ENCODE data around the gene NCOA6.

The NCOA6 gene

DNA sequence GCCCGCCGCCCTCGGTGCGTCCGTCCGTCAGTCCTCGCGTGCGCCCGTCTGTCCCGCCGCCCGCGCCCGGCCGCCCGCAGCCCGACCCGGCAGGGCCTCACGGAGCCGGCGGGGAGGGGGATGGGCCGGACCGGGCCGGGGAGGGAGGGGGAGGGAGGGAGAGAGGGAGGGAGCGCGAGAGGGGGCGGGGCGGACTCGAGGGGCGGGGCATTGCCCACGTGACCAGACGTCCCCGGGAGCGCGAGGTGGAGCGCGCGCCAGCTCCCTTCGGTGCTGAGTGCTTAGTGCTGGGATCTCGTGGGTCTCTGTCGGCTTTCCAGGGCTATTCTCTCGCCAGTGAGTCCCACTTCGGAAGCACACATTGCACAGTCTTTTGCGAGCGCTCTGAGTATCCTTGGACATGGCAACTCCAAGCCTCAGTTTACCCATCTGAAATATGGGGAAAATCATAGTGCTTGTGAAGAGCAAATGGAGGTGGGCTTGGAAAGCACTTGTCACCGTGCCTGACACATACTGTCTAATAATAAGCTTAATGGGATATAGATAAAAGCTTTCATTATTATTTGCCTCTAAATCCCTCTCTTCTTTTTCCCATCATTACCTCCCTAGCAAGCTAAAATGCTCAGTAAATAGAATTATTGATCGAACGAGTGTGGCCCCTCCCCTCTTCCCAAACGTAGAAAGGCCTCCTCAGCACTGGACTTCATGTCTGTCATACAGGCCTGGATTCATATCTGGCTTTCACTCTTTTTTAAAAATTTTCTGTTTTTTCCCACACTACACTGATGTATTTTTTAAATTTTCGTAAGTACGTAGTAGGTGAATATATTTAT lies at the start of gene NCOA6:
NCOA6 (minus strand) TSS at position 122 of the 833 bp plus-strand sequence. CDS start 43,296 bp downstream, outside the sequence.
- TF ChIP-seq, protein P1, sequence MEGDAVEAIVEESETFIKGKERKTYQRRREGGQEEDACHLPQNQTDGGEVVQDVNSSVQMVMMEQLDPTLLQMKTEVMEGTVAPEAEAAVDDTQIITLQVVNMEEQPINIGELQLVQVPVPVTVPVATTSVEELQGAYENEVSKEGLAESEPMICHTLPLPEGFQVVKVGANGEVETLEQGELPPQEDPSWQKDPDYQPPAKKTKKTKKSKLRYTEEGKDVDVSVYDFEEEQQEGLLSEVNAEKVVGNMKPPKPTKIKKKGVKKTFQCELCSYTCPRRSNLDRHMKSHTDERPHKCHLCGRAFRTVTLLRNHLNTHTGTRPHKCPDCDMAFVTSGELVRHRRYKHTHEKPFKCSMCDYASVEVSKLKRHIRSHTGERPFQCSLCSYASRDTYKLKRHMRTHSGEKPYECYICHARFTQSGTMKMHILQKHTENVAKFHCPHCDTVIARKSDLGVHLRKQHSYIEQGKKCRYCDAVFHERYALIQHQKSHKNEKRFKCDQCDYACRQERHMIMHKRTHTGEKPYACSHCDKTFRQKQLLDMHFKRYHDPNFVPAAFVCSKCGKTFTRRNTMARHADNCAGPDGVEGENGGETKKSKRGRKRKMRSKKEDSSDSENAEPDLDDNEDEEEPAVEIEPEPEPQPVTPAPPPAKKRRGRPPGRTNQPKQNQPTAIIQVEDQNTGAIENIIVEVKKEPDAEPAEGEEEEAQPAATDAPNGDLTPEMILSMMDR (IDR thresholded peaks at IDR 0.05; ENCODE audit: borderline replicate concordance, insufficient read depth, low read depth, low read length), result no peak
- H3K4me3 ChIP-seq (ENCODE audit: low read depth, low read length), result peak within 1 kb of the TSS; percentile 44

DNA sequence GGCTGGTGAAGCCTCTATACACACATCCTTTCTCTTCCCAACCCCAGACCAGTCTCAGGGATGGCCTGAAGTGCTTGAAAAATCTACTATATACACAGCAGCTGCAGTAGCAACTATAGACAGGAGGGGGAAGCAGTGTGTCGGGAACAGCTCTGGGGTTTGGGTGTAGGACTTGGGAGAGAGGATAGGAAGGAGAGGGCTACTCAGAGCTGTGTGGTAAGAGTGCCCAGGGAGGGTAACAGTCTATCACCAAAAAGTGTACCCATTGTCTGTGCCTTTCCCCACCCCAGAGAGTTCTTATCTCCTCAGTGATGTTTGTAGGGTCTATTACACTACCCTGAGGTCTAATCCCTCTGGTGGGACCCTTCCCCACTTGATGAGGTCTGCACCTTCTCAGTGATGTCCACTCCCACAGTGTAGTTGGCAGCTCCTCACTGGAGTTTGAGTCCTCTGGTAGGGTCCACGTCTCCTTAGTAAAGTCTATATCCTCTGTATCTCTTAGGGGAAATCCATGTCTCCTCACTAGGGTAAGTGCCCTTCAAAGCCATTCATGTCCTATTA lies 48.7 kb upstream of the NCOA6 start:
- TF ChIP-seq, protein P1 (IDR thresholded peaks at IDR 0.05; ENCODE audit: borderline replicate concordance, insufficient read depth, low read depth, low read length), result peak; percentile 79
- H3K4me3 ChIP-seq (ENCODE audit: low read depth, low read length), result no peak overlapping the region

DNA sequence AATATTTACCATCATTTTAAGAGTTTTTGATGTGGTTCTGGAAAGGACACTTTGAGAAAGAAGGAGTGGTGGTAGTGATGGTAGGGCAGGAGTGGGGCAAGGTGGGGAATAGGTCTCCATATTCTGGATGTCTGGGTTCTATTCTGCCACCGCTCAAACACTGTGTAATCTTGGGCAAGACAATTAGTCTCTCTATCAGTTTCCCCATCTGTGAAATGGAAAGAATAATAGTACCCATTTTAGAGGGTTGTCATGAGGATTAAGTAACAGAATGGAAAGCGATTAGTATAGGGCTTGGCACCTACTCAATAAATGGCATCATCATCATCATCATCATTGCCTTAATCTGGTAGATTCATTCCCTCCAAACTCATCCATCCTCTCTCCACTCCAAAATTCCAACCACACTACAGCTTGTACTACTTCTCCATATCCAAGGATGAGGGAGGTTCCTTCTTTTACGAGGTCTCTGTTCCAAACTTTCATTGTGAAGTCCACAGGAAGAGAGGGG lies 48.2 kb upstream of the NCOA6 start:
- no peak overlapping the region for H3K4me3 ChIP-seq (ENCODE audit: low read depth, low read length)
- TF ChIP-seq, protein P1 (IDR thresholded peaks at IDR 0.05; ENCODE audit: borderline replicate concordance, insufficient read depth, low read depth, low read length), result no peak

DNA sequence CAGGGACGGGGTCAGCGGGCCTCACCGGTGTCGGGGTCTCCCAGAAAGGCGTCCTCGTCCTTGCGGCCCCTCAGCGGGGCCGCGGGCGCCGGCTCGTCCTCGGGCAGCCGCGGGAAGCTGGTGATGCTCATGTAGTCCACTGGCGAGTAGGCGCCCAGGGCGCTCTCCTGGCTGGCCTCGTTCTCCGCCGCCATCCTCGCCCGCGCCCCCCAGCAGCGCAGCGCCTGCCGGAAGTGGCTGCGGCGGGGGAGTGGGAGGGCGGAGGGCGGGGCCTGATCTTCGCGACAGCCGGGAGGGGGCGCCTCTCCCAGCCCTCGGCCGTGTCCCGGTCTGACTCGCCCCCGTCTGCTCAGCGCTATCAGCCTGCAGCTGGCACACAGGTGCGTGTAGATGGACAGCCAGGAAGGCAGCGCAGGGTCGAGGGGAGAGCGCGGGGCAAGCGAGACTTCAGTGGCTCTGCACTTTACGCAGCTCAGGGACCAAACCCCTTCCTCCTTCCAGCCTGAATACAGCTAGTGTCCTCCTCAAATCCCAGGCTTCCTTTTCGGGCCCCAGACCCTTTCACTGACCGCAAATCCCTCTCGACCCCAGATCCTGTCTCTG lies 47.3 kb upstream of the NCOA6 start, which contains the start of gene GGT7:
GGT7 (minus strand) TSS at position 235 of the 603 bp plus-strand sequence; CDS start at position 194, 41 bp downstream.
- TF ChIP-seq, protein P1 (IDR thresholded peaks at IDR 0.05; ENCODE audit: borderline replicate concordance, insufficient read depth, low read depth, low read length), result peak; percentile 76
- H3K4me3 ChIP-seq (ENCODE audit: low read depth, low read length), result peak within 1 kb of the TSS; percentile 64

DNA sequence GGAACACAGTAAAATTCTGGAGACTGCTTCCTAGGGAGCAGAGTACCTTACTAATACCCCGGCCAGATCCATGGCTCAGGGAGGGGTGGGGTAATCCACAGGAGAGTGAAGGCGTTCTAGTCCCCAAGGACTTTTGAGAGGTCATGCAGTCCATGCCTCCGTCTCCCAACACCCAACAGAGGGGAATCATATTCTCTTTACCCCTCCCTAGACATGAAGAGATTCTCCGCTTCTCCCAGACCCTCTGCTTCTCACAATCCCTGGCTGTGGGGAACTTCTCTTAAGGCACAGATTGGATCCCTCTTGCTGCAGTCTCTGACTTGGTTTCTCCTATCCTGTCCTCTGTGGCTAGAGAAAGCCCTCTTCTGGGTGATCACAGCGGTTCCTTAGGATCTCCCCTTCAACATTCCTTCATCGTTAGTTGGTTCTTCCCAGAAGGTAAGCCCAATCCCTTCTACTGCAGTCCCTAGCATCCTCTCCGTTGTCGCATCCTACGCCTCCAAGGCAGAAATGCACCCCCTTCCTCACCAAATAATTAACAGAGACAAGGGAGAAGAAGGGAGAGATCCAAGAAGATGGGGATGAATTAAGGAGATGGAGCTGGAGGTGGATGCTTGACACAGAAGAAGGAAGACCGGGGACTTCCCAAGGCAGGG lies 46.6 kb upstream of the NCOA6 start:
- TF ChIP-seq, protein P1 (IDR thresholded peaks at IDR 0.05; ENCODE audit: borderline replicate concordance, insufficient read depth, low read depth, low read length), result no peak
- H3K4me3 ChIP-seq (ENCODE audit: low read depth, low read length), result peak overlapping the region; percentile 64

DNA sequence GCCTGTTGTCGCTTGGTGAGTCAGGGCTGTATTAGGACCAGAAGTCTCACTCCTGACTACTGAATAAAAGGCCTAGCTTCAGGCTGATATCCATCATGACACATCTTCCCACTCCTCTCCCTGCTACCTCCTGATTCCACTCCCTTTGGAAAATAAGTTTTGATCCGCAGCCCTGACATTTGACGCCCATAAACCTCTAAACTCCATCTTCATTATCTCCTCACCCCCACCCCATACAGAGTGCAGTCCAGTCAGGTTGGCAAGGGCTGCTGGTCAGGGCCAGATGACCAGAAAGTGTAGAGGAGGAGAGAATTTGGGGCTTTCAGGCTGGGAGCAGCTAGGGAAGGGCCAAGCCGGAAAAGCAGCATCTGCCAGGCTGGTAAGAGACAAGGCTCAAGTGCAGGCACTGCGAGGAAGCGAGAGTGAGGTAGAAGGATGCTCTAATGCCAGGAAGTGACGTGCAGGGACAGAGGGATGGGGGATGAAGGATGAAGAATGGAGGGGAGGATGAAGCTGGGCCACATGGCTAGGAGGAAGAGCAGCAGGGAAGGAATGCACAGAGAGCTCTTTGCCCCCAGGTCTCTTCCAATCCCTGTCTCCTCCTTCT lies 46.0 kb upstream of the NCOA6 start:
- TF ChIP-seq, protein P1 (IDR thresholded peaks at IDR 0.05; ENCODE audit: borderline replicate concordance, insufficient read depth, low read depth, low read length), result no peak
- no peak overlapping the region for H3K4me3 ChIP-seq (ENCODE audit: low read depth, low read length)

Measured in GM12875 (cell line).